ENCODE measurements around the gene ATP2B2. TPM values are rescaled to one million over a fixed set of nuclear protein-coding genes. Genes with fewer than 3 reads are reported as not detected.

Gene ATP2B2
- total RNA-seq, 2 experiments from 2014 or later = 0.05 TPM; not detected in 1

DNA sequence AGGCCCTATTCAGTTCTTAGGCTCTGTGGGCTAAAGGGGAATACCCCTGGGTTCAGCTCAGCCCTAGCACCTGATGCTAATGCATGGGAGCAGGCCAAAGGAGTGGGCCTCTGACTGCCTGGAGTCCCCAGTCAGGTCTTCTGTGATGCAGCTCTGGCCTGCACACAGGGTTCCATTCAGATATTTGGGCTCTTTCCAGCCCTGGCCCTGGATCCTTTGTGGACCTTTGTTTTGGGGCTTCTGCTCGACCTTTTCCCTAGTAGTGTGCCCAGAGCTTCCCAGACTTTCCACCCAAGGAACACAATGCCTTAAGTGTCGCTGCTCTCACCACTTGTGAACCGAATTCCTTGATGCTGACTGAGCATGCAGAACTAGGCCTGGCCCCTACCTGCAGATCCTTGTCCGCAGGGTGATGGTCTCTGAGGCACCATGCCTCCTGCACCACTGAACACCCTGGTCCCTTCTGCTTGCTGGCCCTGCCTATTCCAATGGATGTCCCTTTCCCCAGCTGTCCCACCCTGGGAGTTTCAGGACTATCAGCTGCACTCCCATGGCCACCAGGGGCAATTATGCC is 189.5 kb downstream of the ATP2B2 start:
- no peak overlapping the region for H3K27ac Mint-ChIP-seq
- intact Hi-C loops (cut with DNase I, micrococcal nuclease) = no loop called here
- no peak overlapping the region for H3K4me3 Mint-ChIP-seq
- ChIA-PET CTCF (interaction anchor here (1.2 kb wide), 1 partner anchor 52 kb away, joined by 3 read pairs; no protein-coding TSS in a partner anchor), POLR2A (no interaction called here)
- peaks cover 36% of the 10 kb centered on the region for H3K36me3 Mint-ChIP-seq (ENCODE audit: low read depth)
- H3K4me1 Mint-ChIP-seq = peaks cover 20% of the 10 kb centered on the region
- H3K27me3 Mint-ChIP-seq = no peaks in the 10 kb centered on the region
- H3K9me3 Mint-ChIP-seq (ENCODE audit: low read depth) = no peaks in the 10 kb centered on the region
- DNase-seq (no peak), ATAC-seq (no peak)

DNA sequence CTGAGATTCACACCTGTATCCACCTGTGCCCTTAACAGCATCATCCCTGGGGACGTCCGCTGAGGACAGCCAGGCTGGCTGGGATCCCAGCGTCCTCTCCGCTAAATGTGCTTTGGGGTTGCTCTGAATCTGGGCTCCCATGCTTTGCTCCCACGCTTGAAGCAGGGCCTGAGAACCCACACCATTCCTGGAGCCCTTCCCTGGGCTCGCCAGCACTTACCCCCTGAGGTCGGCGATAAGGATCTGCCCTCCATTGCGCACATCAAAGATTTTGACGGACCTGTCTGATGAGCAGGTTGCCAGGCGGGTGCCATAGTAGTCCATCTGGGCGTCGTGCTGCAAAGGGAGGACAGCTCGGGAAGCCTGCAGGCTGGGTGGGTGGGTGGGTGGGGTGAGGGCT is 190.3 kb downstream of the ATP2B2 start:
- no peak overlapping the region for H3K27ac Mint-ChIP-seq
- no peaks in the 10 kb centered on the region for H3K9me3 Mint-ChIP-seq (ENCODE audit: low read depth)
- peaks cover 42% of the 10 kb centered on the region for H3K36me3 Mint-ChIP-seq (ENCODE audit: low read depth)
- no peak overlapping the region for H3K4me3 Mint-ChIP-seq
- ChIA-PET POLR2A (no interaction called here), CTCF (interaction anchor here (1.2 kb wide), 1 partner anchor 51 kb away, joined by 3 read pairs; no protein-coding TSS in a partner anchor)
- peaks cover 26% of the 10 kb centered on the region for H3K4me1 Mint-ChIP-seq
- no peaks in the 10 kb centered on the region for H3K27me3 Mint-ChIP-seq
- intact Hi-C loops (cut with DNase I, micrococcal nuclease) = no loop called here
- no peak for ATAC-seq
- DNase-seq = no peak

- CTCF ChIA-PET = no interaction called here
- intact Hi-C loops (cut with DNase I, micrococcal nuclease) = no loop called here
- Mint-ChIP-seq H3K36me3 (ENCODE audit: low read depth) (peaks cover 43% of the 10 kb centered on the region), H3K27me3 (no peaks in the 10 kb centered on the region), H3K4me3 (no peak overlapping the region), H3K4me1 (peaks cover 9% of the 10 kb centered on the region), H3K27ac (peak overlapping the region; percentile 18), H3K9me3 (ENCODE audit: low read depth) (no peaks in the 10 kb centered on the region)
- POLR2A ChIA-PET = interaction anchor here (0.6 kb wide), 1 partner anchor 51 kb away, joined by 3 read pairs; no protein-coding TSS in a partner anchor
- no peak for ATAC-seq
- no peak for DNase-seq
Observed at GRCh38 chr3:10312861-10313260, 192.5 kb downstream of the ATP2B2 start.

DNA sequence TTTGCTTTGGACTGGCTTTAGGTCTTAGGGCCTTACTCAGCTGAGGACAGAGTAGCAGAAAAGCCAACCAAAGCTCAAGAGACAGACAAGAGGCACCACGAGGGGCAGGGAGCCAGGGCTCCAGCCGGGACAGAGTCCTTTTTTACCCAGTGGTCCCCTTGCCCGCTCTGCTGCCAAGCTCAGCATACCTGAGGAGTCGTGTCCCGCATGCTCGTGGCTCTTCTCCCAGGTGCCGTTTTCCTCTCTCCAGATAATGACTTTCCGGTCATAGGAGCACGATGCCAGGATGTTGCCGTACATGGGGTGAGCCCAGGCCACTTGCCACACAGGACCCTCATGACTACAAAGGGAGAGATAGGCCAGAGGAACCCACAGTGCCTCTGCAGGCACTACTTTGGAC is 193.0 kb downstream of the ATP2B2 start:
- H3K27ac Mint-ChIP-seq = peak overlapping the region; percentile 22
- no peaks in the 10 kb centered on the region for H3K9me3 Mint-ChIP-seq (ENCODE audit: low read depth)
- peaks cover 47% of the 10 kb centered on the region for H3K36me3 Mint-ChIP-seq (ENCODE audit: low read depth)
- ChIA-PET CTCF (no interaction called here), POLR2A (interaction anchor here (0.6 kb wide), 1 partner anchor 51 kb away, joined by 3 read pairs; no protein-coding TSS in a partner anchor)
- intact Hi-C loops (cut with DNase I, micrococcal nuclease) = no loop called here
- peaks cover 9% of the 10 kb centered on the region for H3K4me1 Mint-ChIP-seq
- DNase-seq = no peak
- ATAC-seq = no peak
- no peaks in the 10 kb centered on the region for H3K27me3 Mint-ChIP-seq
- no peak overlapping the region for H3K4me3 Mint-ChIP-seq

- Mint-ChIP-seq H3K4me3 (no peak overlapping the region), H3K36me3 (ENCODE audit: low read depth) (peaks cover 50% of the 10 kb centered on the region), H3K27ac (no peak overlapping the region), H3K4me1 (peaks cover 9% of the 10 kb centered on the region), H3K9me3 (ENCODE audit: low read depth) (no peaks in the 10 kb centered on the region), H3K27me3 (no peaks in the 10 kb centered on the region)
- intact Hi-C loops (cut with DNase I, micrococcal nuclease) = no loop called here
- POLR2A ChIA-PET = no interaction called here
- DNase-seq (no peak), ATAC-seq (no peak)
- CTCF ChIA-PET = no interaction called here
Observed at GRCh38 chr3:10311710-10312109, 193.7 kb downstream of the ATP2B2 start.

- ATAC-seq (no peak), DNase-seq (no peak)
- Mint-ChIP-seq H3K4me1 (peaks cover 9% of the 10 kb centered on the region), H3K36me3 (ENCODE audit: low read depth) (peaks cover 54% of the 10 kb centered on the region), H3K27me3 (no peaks in the 10 kb centered on the region), H3K9me3 (ENCODE audit: low read depth) (no peaks in the 10 kb centered on the region), H3K4me3 (no peak overlapping the region), H3K27ac (peak overlapping the region; percentile 29)
- ChIA-PET POLR2A (no interaction called here), CTCF (no interaction called here)
- intact Hi-C loops (cut with DNase I, micrococcal nuclease) = no loop called here
Observed at GRCh38 chr3:10310578-10310977, 194.8 kb downstream of the ATP2B2 start.

DNA sequence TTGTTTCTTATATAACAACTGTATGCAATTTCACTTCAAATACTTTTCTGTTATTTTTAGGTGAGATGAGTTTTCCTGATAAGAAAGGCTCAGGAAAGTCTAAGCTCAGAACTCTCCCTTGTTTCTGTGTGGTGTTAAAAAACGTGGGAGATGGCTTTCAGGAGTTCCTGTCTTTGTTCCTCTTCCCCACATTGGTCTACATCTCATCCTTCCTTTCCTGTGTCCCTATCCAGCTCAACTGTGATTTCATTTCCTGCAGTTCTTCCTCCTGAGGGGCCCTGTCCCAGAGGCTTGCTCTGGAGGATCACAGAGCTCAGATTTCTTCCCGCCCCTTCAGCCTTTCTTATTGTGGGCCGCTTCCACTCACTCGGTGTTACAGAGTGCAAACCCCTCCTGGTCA is 195.7 kb downstream of the ATP2B2 start:
- H3K4me3 Mint-ChIP-seq = no peak overlapping the region
- intact Hi-C loops (cut with DNase I, micrococcal nuclease) = no loop called here
- H3K36me3 Mint-ChIP-seq (ENCODE audit: low read depth) = peaks cover 58% of the 10 kb centered on the region
- ATAC-seq (no peak), DNase-seq (no peak)
- H3K27me3 Mint-ChIP-seq = no peaks in the 10 kb centered on the region
- CTCF ChIA-PET = interaction anchor here (0.6 kb wide), 1 partner anchor 156 kb away, joined by 3 read pairs; no protein-coding TSS in a partner anchor
- POLR2A ChIA-PET = interaction anchor here (0.6 kb wide), 1 partner anchor 20 kb away, joined by 3 read pairs; no protein-coding TSS in a partner anchor
- H3K4me1 Mint-ChIP-seq = peaks cover 9% of the 10 kb centered on the region
- no peaks in the 10 kb centered on the region for H3K9me3 Mint-ChIP-seq (ENCODE audit: low read depth)
- peak overlapping the region; percentile 65 for H3K27ac Mint-ChIP-seq

DNA sequence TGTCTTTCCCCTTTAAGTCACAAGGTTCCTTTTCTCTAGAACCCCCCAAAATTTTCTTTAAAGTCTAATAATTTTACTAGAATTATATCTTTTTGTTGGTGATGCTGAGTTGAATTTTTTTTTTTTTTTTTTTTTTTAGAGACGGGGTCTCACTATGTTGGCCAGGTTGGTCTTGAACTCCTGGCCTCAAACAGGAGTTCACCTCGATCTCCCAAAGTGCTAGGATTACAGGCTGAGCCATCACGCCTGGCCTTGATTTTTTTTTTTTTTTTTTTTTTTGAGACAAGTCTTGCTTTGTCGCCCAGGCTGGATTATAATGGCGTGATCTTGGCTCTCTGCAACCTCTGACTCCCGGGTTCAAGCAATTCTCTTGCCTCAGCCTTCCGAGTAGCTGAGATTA is 196.7 kb downstream of the ATP2B2 start:
- DNase-seq = no peak
- Mint-ChIP-seq H3K4me1 (peaks cover 9% of the 10 kb centered on the region), H3K4me3 (no peak overlapping the region), H3K27ac (no peak overlapping the region), H3K9me3 (ENCODE audit: low read depth) (no peaks in the 10 kb centered on the region), H3K27me3 (no peaks in the 10 kb centered on the region), H3K36me3 (ENCODE audit: low read depth) (peaks cover 58% of the 10 kb centered on the region)
- POLR2A ChIA-PET = no interaction called here
- intact Hi-C loops (cut with DNase I, micrococcal nuclease) = no loop called here
- CTCF ChIA-PET = interaction anchor here (0.6 to 0.7 kb wide), 2 partner anchors 9 to 94 kb away, joined by 3 to 4 read pairs; no protein-coding TSS in a partner anchor
- ATAC-seq = no peak

GRCh38 chr3:10306156-10306555 is 199.2 kb downstream of the ATP2B2 start:
- Mint-ChIP-seq H3K36me3 (ENCODE audit: low read depth) (peaks cover 60% of the 10 kb centered on the region), H3K27ac (peak overlapping the region; percentile 62), H3K4me1 (peaks cover 9% of the 10 kb centered on the region), H3K27me3 (no peaks in the 10 kb centered on the region), H3K4me3 (no peak overlapping the region), H3K9me3 (ENCODE audit: low read depth) (no peaks in the 10 kb centered on the region)
- ChIA-PET CTCF (interaction anchor here (0.8 kb wide), 1 partner anchor 14 kb away, joined by 3 read pairs; no protein-coding TSS in a partner anchor), POLR2A (no interaction called here)
- ATAC-seq (no peak), DNase-seq (no peak)
- intact Hi-C loops (cut with DNase I, micrococcal nuclease) = no loop called here

- ChIA-PET POLR2A (interaction anchor here (0.6 kb wide), 1 partner anchor 420 kb away, joined by 3 read pairs; no protein-coding TSS in a partner anchor), CTCF (interaction anchor here (0.8 to 1.3 kb wide), 3 partner anchors 12 to 15 kb away, joined by 3 read pairs; no protein-coding TSS in a partner anchor)
- H3K4me3 Mint-ChIP-seq = no peak overlapping the region
- intact Hi-C loops (cut with DNase I, micrococcal nuclease) = no loop called here
- H3K9me3 Mint-ChIP-seq (ENCODE audit: low read depth) = no peaks in the 10 kb centered on the region
- peak overlapping the region; percentile 13 for H3K27ac Mint-ChIP-seq
- H3K27me3 Mint-ChIP-seq = no peaks in the 10 kb centered on the region
- peaks cover 60% of the 10 kb centered on the region for H3K36me3 Mint-ChIP-seq (ENCODE audit: low read depth)
- ATAC-seq (no peak), DNase-seq (no peak)
- peaks cover 2% of the 10 kb centered on the region for H3K4me1 Mint-ChIP-seq
Observed at GRCh38 chr3:10305331-10305902, 200.0 kb downstream of the ATP2B2 start.

DNA sequence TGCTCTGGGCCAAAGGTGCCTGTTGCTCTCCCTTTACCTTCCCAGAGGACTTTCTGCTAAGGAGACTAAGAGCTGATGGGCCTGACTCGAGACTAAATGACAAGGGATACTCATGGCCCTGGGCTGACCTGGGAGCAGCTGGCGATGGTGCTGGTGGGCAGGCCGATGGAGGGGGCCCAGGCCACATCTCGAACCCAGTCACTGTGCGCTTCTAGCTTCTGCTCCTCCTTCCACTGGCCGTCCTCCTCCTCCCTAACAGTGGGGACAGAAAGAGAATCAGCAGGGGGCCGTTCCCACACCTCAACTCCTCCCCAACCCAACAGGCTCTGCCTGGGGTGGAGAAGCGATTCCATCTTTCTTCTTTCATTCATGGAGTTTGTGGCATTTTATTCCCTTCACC is 200.5 kb downstream of the ATP2B2 start:
- Mint-ChIP-seq H3K36me3 (ENCODE audit: low read depth) (peaks cover 56% of the 10 kb centered on the region), H3K27me3 (no peaks in the 10 kb centered on the region), H3K4me3 (no peak overlapping the region), H3K27ac (peak overlapping the region; percentile 13), H3K9me3 (ENCODE audit: low read depth) (no peaks in the 10 kb centered on the region), H3K4me1 (peaks cover under 1% of the 10 kb centered on the region)
- ChIA-PET CTCF (interaction anchor here (1.2 to 1.3 kb wide), 3 partner anchors 12 to 102 kb away, joined by 3 read pairs; no protein-coding TSS in a partner anchor), POLR2A (interaction anchor here (0.6 to 1.0 kb wide), 3 partner anchors 19 to 420 kb away, joined by 3 read pairs; no protein-coding TSS in a partner anchor)
- DNase-seq (no peak), ATAC-seq (no peak)
- intact Hi-C loops (cut with DNase I, micrococcal nuclease) = no loop called here

GRCh38 chr3:10303785-10304184 is 201.6 kb downstream of the ATP2B2 start:
- H3K36me3 Mint-ChIP-seq (ENCODE audit: low read depth) = peaks cover 59% of the 10 kb centered on the region
- no peak overlapping the region for H3K27ac Mint-ChIP-seq
- ChIA-PET CTCF (interaction anchor here (0.6 to 1.2 kb wide), 3 partner anchors 11 to 375 kb away, joined by 3 read pairs; partner anchors contain the start of gene GHRL), POLR2A (no interaction called here)
- H3K9me3 Mint-ChIP-seq (ENCODE audit: low read depth) = no peaks in the 10 kb centered on the region
- intact Hi-C loops (cut with DNase I, micrococcal nuclease) = no loop called here
- peaks cover 12% of the 10 kb centered on the region for H3K4me1 Mint-ChIP-seq
- H3K4me3 Mint-ChIP-seq = no peak overlapping the region
- H3K27me3 Mint-ChIP-seq = no peaks in the 10 kb centered on the region
- ATAC-seq (no peak), DNase-seq (no peak)
